Hepatocyte (in vitro differentiated cells): ENCODE measurements around the gene SERBP1. TPM values are rescaled to one million over a fixed set of nuclear protein-coding genes. Genes with fewer than 3 reads are reported as not detected.

Source experiments
- DNase-seq: peaks from one replicate; pipeline ENCODE4 v3.0.0-alpha.2; 2016; ENCODE audit warnings: low spot score
- H2AFZ ChIP-seq: fragments of 200-600 bp; sonication (generic); 2 replicates; pipeline ENCODE4 v1.6.0; 2016; ENCODE audit warnings: antibody characterized with exemption, mild to moderate bottlenecking
- H3K27ac ChIP-seq: fragments of 200-600 bp; sonication (generic); 2 replicates; pipeline ENCODE4 v1.5.1; 2016; ENCODE audit warnings: mild to moderate bottlenecking
- H3K27me3 ChIP-seq: fragments of 200-600 bp; sonication (generic); 2 replicates; pipeline ENCODE4 v1.6.1; 2016
- H3K36me3 ChIP-seq: fragments of 200-600 bp; sonication (generic); replicated peaks from 2 replicates; pipeline ENCODE4 v1.5.1; 2016; ENCODE audit warnings: low read depth; ENCODE audit not compliant: insufficient read depth
- H3K4me1 ChIP-seq: fragments of 200-600 bp; sonication (generic); 2 replicates; pipeline ENCODE4 v1.5.1; 2016; ENCODE audit warnings: mild to moderate bottlenecking, moderate library complexity; ENCODE audit not compliant: insufficient read depth
- H3K4me2 ChIP-seq: fragments of 200-600 bp; sonication (generic); 2 replicates; pipeline ENCODE4 v1.6.0; 2016
- H3K4me3 ChIP-seq: fragments of 200-600 bp; sonication (generic); 2 replicates; pipeline ENCODE4 v1.5.1; 2016; ENCODE audit warnings: mild to moderate bottlenecking
- H3K79me2 ChIP-seq: fragments of 200-600 bp; sonication (generic); 2 replicates; pipeline ENCODE4 v1.6.0; 2017; ENCODE audit warnings: mild to moderate bottlenecking
- H3K9me2 ChIP-seq: fragments of 200-600 bp; sonication (generic); replicated peaks from 2 replicates; pipeline ENCODE4 v1.6.0; 2017; ENCODE audit warnings: mild to moderate bottlenecking; ENCODE audit not compliant: insufficient read depth
- H3K9me3 ChIP-seq: fragments of 200-600 bp; sonication (generic); 2 replicates; pipeline ENCODE4 v1.5.1; 2016; ENCODE audit warnings: low read depth, mild to moderate bottlenecking
- H4K20me1 ChIP-seq: fragments of 200-600 bp; sonication (generic); 2 replicates; pipeline ENCODE4 v1.6.0; 2016; ENCODE audit warnings: mild to moderate bottlenecking; ENCODE audit not compliant: insufficient read depth, poor library complexity, severe bottlenecking
- CTCF ChIP-seq: fragments of 200-600 bp; sonication (generic); IDR thresholded peaks from 2 replicates; pipeline ENCODE4 v1.5.1; 2016; ENCODE audit warnings: antibody characterized with exemption, mild to moderate bottlenecking; ENCODE audit not compliant: poor library complexity
- EZH2 ChIP-seq: fragments of 200-600 bp; sonication (generic); IDR thresholded peaks from 2 replicates; pipeline ENCODE4 v1.6.1; 2016; ENCODE audit warnings: antibody characterized with exemption, mild to moderate bottlenecking, borderline replicate concordance
- EZH2phosphoT487 ChIP-seq: fragments of 200-600 bp; sonication (generic); IDR thresholded peaks from one replicate; pipeline ENCODE4 v1.6.1; 2018; ENCODE audit warnings: antibody characterized with exemption, mild to moderate bottlenecking, low read depth, moderate library complexity; ENCODE audit not compliant: unreplicated experiment, severe bottlenecking
- WGBS: methylation state at CpG from one replicate; pipeline ENCODE4 v1.1.6; 2016; ENCODE audit warnings: low lambda C conversion rate; ENCODE audit errors: missing lambda C conversion rate; 5-methylcytosine and 5-hydroxymethylcytosine counted together
- polyA plus RNA-seq: library from polyadenylated mRNA; unstranded; fragments of >200 nt; fragmentation: Nextera tagmentation; extraction: Ambion mirVana; gene quantifications from 2 replicates; pipeline ENCODE4 v1.2.1, GENCODE V29; 2016
- total RNA-seq: library from RNA; depleted of rRNA; stranded (reverse); fragments of >200 nt; gene quantifications from 2 replicates; pipeline ENCODE4 v1.2.3, GENCODE V29; 2014

Gene SERBP1
- total and polyA plus RNA-seq, 2 experiments from 2014 or later, result 102 to 178 TPM

- no peaks in the 10 kb centered on the region for H3K27me3 ChIP-seq
- H3K4me1 ChIP-seq, result no peaks in the 10 kb centered on the region
- H3K9me2 ChIP-seq, result no peaks in the 10 kb centered on the region
- no peak for TF ChIP-seq EZH2
- TF ChIP-seq EZH2phosphoT487, result no peak
- TF ChIP-seq CTCF, result no peak
- peak; percentile 33 for DNase-seq
- peak overlapping the region; percentile 39 for H3K27ac ChIP-seq
- no peak overlapping the region for H2AFZ ChIP-seq
- no peaks in the 10 kb centered on the region for H3K36me3 ChIP-seq
- no peaks in the 10 kb centered on the region for H4K20me1 ChIP-seq
- 30% methylated on average over 3 of the region's 3 CpGs for WGBS
- H3K4me2 ChIP-seq, result no peak overlapping the region
- H3K79me2 ChIP-seq, result no peaks in the 10 kb centered on the region
- H3K9me3 ChIP-seq, result no peaks in the 10 kb centered on the region
- H3K4me3 ChIP-seq, result no peak overlapping the region
Observed at GRCh38 chr1:67372136-67372535, 58.1 kb downstream of the SERBP1 start.

GRCh38 chr1:67371681-67372080, 58.5 kb downstream of the SERBP1 start:
- WGBS, result 55% methylated on average over 5 of the region's 5 CpGs
- Histone ChIP-seq H3K9me3 (no peaks in the 10 kb centered on the region), H3K4me1 (no peaks in the 10 kb centered on the region), H3K4me3 (no peak overlapping the region), H4K20me1 (no peaks in the 10 kb centered on the region), H3K36me3 (no peaks in the 10 kb centered on the region), H3K27me3 (no peaks in the 10 kb centered on the region), H3K79me2 (no peaks in the 10 kb centered on the region), H2AFZ (no peak overlapping the region), H3K4me2 (no peak overlapping the region), H3K27ac (peak overlapping the region; percentile 39), H3K9me2 (no peaks in the 10 kb centered on the region)
- TF ChIP-seq CTCF (no peak), EZH2 (no peak), EZH2phosphoT487 (no peak)
- DNase-seq, result peak; percentile 39

GRCh38 chr1:67371043-67371442, 59.2 kb downstream of the SERBP1 start:
- DNase-seq, result no peak
- no peak overlapping the region for H3K4me3 ChIP-seq
- no peaks in the 10 kb centered on the region for H3K79me2 ChIP-seq
- WGBS, result 95% methylated on average over 2 of the region's 2 CpGs
- no peaks in the 10 kb centered on the region for H3K9me2 ChIP-seq
- no peaks in the 10 kb centered on the region for H4K20me1 ChIP-seq
- H3K9me3 ChIP-seq, result no peaks in the 10 kb centered on the region
- H3K27ac ChIP-seq, result peak overlapping the region; percentile 39
- H3K27me3 ChIP-seq, result no peaks in the 10 kb centered on the region
- H2AFZ ChIP-seq, result no peak overlapping the region
- TF ChIP-seq EZH2phosphoT487 (no peak), EZH2 (no peak), CTCF (no peak)
- no peak overlapping the region for H3K4me2 ChIP-seq
- no peaks in the 10 kb centered on the region for H3K36me3 ChIP-seq
- no peaks in the 10 kb centered on the region for H3K4me1 ChIP-seq

- peak overlapping the region; percentile 58 for H3K4me2 ChIP-seq
- 96% methylated on average over 1 of the region's 1 CpG for WGBS
Observed at GRCh38 chr1:67368046-67368514, 62.1 kb downstream of the SERBP1 start.

More at GRCh38 chr1:67368046-67368514, 62.1 kb downstream of the SERBP1 start:
- no peak overlapping the region for H3K27ac ChIP-seq
- H3K36me3 ChIP-seq, result no peaks in the 10 kb centered on the region
- no peaks in the 10 kb centered on the region for H3K9me3 ChIP-seq
- H3K27me3 ChIP-seq, result no peaks in the 10 kb centered on the region
- no peaks in the 10 kb centered on the region for H4K20me1 ChIP-seq
- no peaks in the 10 kb centered on the region for H3K9me2 ChIP-seq
- DNase-seq, result no peak
- TF ChIP-seq CTCF (no peak), EZH2 (no peak), EZH2phosphoT487 (no peak)
- no peaks in the 10 kb centered on the region for H3K4me1 ChIP-seq
- H3K4me3 ChIP-seq, result no peak overlapping the region
- H3K79me2 ChIP-seq, result no peaks in the 10 kb centered on the region
- no peak overlapping the region for H2AFZ ChIP-seq
